Sigmoid colon (tissue), 7 donors: ENCODE data around the gene ZNF133. TPM values are rescaled to one million over a fixed set of nuclear protein-coding genes. Genes with fewer than 3 reads are reported as not detected.

ENCODE experiments used
- DNase-seq: peaks from one replicate; pipeline ENCODE4 v3.0.0-alpha.2; 2019
- H3K27ac ChIP-seq, 4 donors: fragments of 200-600 bp; sonication (generic); one replicate each; pipeline ENCODE4 v1.5.1; 2016 to 2019; ENCODE audit warnings: mild to moderate bottlenecking in 1 of 4
- H3K27me3 ChIP-seq, 3 donors: fragments of 200-600 bp; sonication (generic); one replicate each; pipeline ENCODE4 v1.5.1; 2019; ENCODE audit warnings: mild to moderate bottlenecking in 1 of 3
- H3K36me3 ChIP-seq, 4 donors: fragments of 200-600 bp; sonication (generic); one replicate each; pipeline ENCODE4 v1.5.1; 2016 to 2019
- H3K4me1 ChIP-seq, 4 donors: fragments of 200-600 bp; sonication (generic); one replicate each; pipeline ENCODE4 v1.5.1; 2017 to 2019
- H3K4me3 ChIP-seq, 4 donors: fragments of 200-600 bp; sonication (generic); one replicate each; pipeline ENCODE4 v1.5.1; 2017 to 2019; ENCODE audit warnings: mild to moderate bottlenecking in 2 of 4, moderate library complexity in 1 of 4
- H3K9me3 ChIP-seq, 4 donors: fragments of 200-600 bp in 3 of 4; sonication (generic) in 3 of 4; one replicate each; pipeline versions ENCODE4 v1.5.1 to v1.6.1; 2013 to 2019
- EP300 ChIP-seq, 4 donors: sonication (generic); formaldehyde crosslinking; IDR thresholded peaks; one replicate each; pipeline ENCODE4 v1.6.1; 2017; ENCODE audit warnings: antibody characterized with exemption in 4 of 4
- POLR2A ChIP-seq, 2 donors: fragments of 450-650 bp; IDR thresholded peaks; one replicate each; pipeline ENCODE4 v1.6.1; 2016; ENCODE audit warnings: antibody characterized with exemption in 2 of 2, mild to moderate bottlenecking in 2 of 2, moderate library complexity in 2 of 2
- POLR2AphosphoS5 ChIP-seq, 4 donors: sonication (generic); formaldehyde crosslinking; IDR thresholded peaks; one replicate each; pipeline ENCODE4 v1.6.1; 2017; ENCODE audit warnings: antibody characterized with exemption in 4 of 4
- WGBS, 2 donors: extraction: QIAGEN DNeasy Blood & Tissue Kit; methylation state at CpG; one replicate each; pipeline ENCODE4 v1.1.7; 2013; 5-methylcytosine and 5-hydroxymethylcytosine counted together
- intact Hi-C: fragments of 100-400 bp; cut with DNase I; formaldehyde crosslinking; loops from one replicate; pipeline ENCODE4 v1.15.1; 2023
- polyA plus RNA-seq, 3 donors: library from polyadenylated mRNA; stranded (reverse); fragments of 200-250 nt; gene quantifications; one replicate each; pipeline ENCODE4 v1.2.3, GENCODE V29; 2013
- total RNA-seq, 4 donors: library from RNA; depleted of rRNA; stranded (reverse); fragments of >200 nt; gene quantifications; one replicate each; pipeline ENCODE4 v1.1.0, GENCODE V29; 2016
- TF ChIP-seq, protein P1 (sequence below), 4 experiments: fragments of 450-650 bp in 3 of 4; fragments of 200-600 bp in 1 of 4; IDR thresholded peaks; one replicate each; pipeline ENCODE4 v1.5.1; 2016 to 2019; ENCODE audit warnings: antibody characterized with exemption in 4 of 4, mild to moderate bottlenecking in 3 of 4, moderate library complexity in 2 of 4
- donor health status: healthy with polysubstance abuse.
- donor health status: Bipolar disorder and iron deficiency.
- donor health status: healthy.

ZNF133 gene
- total and polyA plus RNA-seq, 7 donors = 4.8 to 20.3 (median 16.2) TPM

DNA sequence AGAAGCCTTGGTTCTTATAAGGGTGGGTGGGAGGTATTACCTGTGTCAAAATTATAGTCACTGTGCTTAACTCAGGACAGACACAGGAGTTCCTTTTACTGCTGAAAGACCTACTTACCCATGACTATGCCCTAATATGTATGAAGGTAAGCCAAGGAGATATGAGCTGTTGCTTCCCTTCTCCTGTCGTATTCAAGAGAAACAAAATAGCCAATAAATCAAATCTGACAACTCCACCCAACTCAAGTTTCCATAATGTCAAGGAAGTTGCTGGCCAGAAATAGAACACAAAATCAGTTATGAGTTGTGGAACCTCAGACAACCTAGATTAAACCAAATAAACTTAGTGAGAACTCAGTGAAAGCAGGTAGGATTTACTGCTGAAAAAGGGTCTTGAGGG lies 25.1 kb downstream of the ZNF133 start:
- no peak for DNase-seq
- Histone ChIP-seq H3K4me1 (no peaks in the 10 kb centered on the region), H3K4me3 (no peak overlapping the region), H3K9me3 (no peaks in the 10 kb centered on the region), H3K36me3 (peaks cover 17 to 45% (median 21%) of the 10 kb centered on the region in 4 donors), H3K27me3 (no peaks in the 10 kb centered on the region), H3K27ac (no peak overlapping the region)
- TF ChIP-seq POLR2AphosphoS5 (IDR thresholded peaks at IDR 0.05) = no peak
- no peak for TF ChIP-seq POLR2A (IDR thresholded peaks at IDR 0.05)
- no peak for TF ChIP-seq EP300 (IDR thresholded peaks at IDR 0.05)
- TF ChIP-seq, protein P1, sequence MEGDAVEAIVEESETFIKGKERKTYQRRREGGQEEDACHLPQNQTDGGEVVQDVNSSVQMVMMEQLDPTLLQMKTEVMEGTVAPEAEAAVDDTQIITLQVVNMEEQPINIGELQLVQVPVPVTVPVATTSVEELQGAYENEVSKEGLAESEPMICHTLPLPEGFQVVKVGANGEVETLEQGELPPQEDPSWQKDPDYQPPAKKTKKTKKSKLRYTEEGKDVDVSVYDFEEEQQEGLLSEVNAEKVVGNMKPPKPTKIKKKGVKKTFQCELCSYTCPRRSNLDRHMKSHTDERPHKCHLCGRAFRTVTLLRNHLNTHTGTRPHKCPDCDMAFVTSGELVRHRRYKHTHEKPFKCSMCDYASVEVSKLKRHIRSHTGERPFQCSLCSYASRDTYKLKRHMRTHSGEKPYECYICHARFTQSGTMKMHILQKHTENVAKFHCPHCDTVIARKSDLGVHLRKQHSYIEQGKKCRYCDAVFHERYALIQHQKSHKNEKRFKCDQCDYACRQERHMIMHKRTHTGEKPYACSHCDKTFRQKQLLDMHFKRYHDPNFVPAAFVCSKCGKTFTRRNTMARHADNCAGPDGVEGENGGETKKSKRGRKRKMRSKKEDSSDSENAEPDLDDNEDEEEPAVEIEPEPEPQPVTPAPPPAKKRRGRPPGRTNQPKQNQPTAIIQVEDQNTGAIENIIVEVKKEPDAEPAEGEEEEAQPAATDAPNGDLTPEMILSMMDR (IDR thresholded peaks at IDR 0.05) = no peak
- intact Hi-C loops = no loop called here
- 38 to 53% methylated on average over 1 of the region's 1 CpG for WGBS, 2 donors

DNA sequence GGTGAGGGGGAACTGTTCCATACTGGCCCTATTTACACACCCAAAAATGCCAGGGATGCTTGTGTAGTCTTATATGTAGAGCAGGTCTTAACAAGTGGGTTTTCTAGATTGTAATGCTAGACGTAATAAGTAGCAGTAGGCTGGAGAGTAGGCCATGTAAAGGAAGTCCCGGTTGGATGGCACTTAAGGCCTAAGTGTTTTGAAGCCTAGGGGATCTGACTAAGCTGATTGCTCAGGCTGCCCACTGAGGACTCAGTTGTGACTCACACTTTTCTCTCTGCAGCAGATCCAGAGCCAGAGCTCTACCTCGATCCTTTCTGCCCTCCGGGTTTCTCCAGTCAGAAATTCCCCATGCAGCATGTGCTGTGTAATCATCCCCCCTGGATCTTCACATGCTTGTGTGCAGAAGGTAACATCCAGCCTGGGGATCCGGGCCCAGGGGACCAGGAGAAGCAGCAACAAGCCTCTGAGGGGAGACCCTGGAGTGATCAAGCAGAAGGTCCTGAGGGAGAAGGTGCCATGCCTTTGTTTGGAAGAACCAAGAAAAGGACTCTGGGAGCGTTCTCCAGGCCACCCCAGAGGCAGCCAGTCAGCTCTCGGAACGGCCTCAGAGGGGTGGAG lies 26.6 kb downstream of the ZNF133 start:
- intact Hi-C loops = no loop called here
- H3K36me3 ChIP-seq = peaks cover 17 to 35% (median 21%) of the 10 kb centered on the region in 4 donors

DNA sequence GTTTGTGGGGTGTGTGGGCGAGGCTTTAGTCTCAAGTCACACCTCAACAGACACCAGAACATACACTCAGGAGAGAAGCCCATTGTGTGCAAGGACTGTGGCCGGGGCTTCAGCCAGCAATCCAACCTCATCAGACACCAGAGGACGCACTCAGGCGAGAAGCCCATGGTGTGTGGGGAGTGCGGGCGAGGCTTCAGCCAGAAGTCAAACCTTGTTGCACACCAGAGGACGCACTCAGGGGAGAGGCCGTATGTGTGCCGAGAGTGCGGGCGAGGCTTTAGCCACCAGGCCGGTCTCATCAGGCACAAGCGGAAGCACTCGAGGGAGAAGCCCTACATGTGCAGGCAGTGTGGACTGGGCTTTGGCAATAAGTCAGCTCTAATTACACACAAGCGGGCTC lies 27.8 kb downstream of the ZNF133 start:
- no peak overlapping the region for H3K27ac ChIP-seq
- intact Hi-C loops = no loop called here
- TF ChIP-seq POLR2A (IDR thresholded peaks at IDR 0.05) = no peak
- TF ChIP-seq EP300 (IDR thresholded peaks at IDR 0.05) = no peak
- TF ChIP-seq POLR2AphosphoS5 (IDR thresholded peaks at IDR 0.05) = no peak
- TF ChIP-seq, protein P1 (IDR thresholded peaks at IDR 0.05) = no peak
- no peaks in the 10 kb centered on the region for H3K9me3 ChIP-seq
- H3K4me1 ChIP-seq = no peaks in the 10 kb centered on the region
- WGBS, 2 donors = 96 to 98% methylated on average over 15 of the region's 15 CpGs
- no peaks in the 10 kb centered on the region for H3K27me3 ChIP-seq
- no peak for DNase-seq
- peaks cover 17 to 34% (median 21%) of the 10 kb centered on the region in 4 donors for H3K36me3 ChIP-seq
- no peak overlapping the region for H3K4me3 ChIP-seq

More for the DNA sequence above, 26.6 kb downstream of the ZNF133 start:
- WGBS, 2 donors = 95 to 96% methylated on average over 8 of the region's 8 CpGs
- Histone ChIP-seq H3K27ac (no peak overlapping the region), H3K27me3 (no peaks in the 10 kb centered on the region), H3K4me1 (no peaks in the 10 kb centered on the region), H3K4me3 (no peak overlapping the region), H3K9me3 (no peaks in the 10 kb centered on the region)
- TF ChIP-seq POLR2A (IDR thresholded peaks at IDR 0.05) (no peak), EP300 (IDR thresholded peaks at IDR 0.05) (no peak), POLR2AphosphoS5 (IDR thresholded peaks at IDR 0.05) (no peak)
- TF ChIP-seq, protein P1 (IDR thresholded peaks at IDR 0.05) = no peak
- peak; percentile 50 for DNase-seq

DNA sequence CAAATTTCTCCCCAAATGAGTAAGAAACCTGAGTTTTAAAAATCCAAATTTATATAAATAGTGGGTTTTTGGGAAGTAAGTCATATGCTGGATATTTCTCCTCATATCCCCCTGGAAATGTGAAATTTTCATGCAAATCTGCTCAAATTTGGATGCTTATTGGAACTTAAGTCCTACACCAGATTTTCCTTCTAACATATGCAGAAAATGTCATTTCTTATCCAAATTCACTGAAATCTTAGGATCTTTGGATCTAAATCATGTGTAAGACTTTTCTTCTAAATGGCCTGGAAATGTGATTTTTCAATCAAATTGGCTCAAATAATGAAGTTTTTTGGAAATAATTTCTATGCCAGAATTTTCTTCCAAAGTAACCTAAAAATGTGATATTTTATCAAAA lies 33.0 kb downstream of the ZNF133 start:
- no peaks in the 10 kb centered on the region for H3K9me3 ChIP-seq
- H3K4me1 ChIP-seq = no peaks in the 10 kb centered on the region
- no peaks in the 10 kb centered on the region for H3K27me3 ChIP-seq
- no peak for TF ChIP-seq POLR2A (IDR thresholded peaks at IDR 0.05)
- no peak overlapping the region for H3K4me3 ChIP-seq
- H3K27ac ChIP-seq = no peak overlapping the region
- intact Hi-C loops = no loop called here
- peaks cover 3 to 15% (median 7%) of the 10 kb centered on the region in 4 donors for H3K36me3 ChIP-seq
- no peak for DNase-seq

DNA sequence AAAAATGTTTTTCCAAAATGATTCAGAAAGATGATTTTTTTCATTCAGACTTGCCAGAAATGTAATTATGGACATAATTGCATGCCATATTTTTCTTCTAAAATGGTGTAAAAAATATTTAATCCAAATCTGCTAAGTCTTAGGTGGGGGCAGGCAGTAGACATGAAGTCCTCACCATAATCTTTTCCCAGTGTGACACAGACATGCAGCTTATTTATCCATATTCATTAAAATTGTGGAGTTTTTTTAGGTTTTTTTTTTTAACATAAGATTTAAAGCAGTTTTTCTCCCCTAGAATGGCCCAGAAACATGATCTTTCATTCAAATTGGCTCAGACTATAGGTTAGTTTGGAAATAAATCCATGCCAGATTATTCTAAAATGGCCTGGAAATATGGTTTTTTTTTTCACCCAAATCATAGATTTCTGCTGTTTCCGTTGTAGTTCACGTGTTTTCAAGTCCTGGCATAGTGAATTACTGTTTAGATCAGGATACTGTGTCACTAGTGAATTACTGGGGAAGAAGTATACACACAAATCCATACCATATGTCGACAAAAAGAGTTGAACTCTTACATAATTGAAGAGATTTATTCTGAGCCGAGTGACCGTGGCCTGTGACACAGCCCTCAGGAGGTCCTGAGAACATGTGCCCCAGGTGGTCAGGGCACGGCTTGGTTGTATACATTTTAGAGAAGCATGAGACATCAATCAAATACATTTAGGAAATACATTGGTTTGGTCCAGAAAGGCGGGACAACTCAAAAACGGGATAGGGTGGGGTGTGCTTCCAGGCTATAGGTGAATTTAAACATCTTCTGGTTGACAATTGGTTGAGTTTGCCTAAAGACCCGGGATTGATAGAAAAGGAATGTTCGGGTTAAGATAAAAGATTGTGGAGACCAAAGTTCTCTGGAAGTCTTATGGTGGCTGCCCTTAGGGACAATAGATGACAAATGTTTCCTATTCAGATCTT lies 33.9 kb downstream of the ZNF133 start:
- Histone ChIP-seq H3K9me3 (no peaks in the 10 kb centered on the region), H3K4me1 (no peaks in the 10 kb centered on the region), H3K36me3 (peaks cover 0 to 5% (median 0%) of the 10 kb centered on the region in 4 donors), H3K4me3 (no peak overlapping the region), H3K27me3 (no peaks in the 10 kb centered on the region), H3K27ac (no peak overlapping the region)
- 91 to 93% methylated on average over 10 of the region's 10 CpGs for WGBS, 2 donors
- DNase-seq = no peak
- TF ChIP-seq, protein P1 (IDR thresholded peaks at IDR 0.05) = no peak
- TF ChIP-seq POLR2AphosphoS5 (IDR thresholded peaks at IDR 0.05) = no peak
- TF ChIP-seq EP300 (IDR thresholded peaks at IDR 0.05) = no peak
- TF ChIP-seq POLR2A (IDR thresholded peaks at IDR 0.05) = no peak
- intact Hi-C loops = no loop called here
